Measurements from ENCODE around the gene MCU.
"Not testable (repeated sequence)": the region's sequence is repeated elsewhere in the genome, so short reads cannot be mapped to it uniquely, and the experiment has no call there.

DNA sequence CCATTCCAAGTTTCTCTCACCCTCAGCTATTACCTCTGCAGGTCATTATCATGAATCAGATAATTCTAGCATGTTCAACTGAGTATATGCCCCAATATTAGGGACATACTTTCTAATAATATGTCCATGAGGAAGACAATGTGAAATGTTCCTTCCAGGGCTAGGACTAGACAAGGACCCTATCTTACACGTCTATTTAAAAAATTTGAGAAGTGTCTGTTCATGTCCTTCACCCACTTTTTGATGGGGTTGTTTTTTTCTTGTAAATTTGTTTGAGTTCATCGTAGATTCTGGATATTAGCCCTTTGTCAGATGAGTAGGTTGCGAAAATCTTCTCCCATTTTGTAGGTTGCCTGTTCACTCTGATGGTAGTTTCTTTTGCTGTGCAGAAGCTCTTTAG lies 45.0 kb upstream of the MCU start:
- TF ChIP-seq, protein P1, sequence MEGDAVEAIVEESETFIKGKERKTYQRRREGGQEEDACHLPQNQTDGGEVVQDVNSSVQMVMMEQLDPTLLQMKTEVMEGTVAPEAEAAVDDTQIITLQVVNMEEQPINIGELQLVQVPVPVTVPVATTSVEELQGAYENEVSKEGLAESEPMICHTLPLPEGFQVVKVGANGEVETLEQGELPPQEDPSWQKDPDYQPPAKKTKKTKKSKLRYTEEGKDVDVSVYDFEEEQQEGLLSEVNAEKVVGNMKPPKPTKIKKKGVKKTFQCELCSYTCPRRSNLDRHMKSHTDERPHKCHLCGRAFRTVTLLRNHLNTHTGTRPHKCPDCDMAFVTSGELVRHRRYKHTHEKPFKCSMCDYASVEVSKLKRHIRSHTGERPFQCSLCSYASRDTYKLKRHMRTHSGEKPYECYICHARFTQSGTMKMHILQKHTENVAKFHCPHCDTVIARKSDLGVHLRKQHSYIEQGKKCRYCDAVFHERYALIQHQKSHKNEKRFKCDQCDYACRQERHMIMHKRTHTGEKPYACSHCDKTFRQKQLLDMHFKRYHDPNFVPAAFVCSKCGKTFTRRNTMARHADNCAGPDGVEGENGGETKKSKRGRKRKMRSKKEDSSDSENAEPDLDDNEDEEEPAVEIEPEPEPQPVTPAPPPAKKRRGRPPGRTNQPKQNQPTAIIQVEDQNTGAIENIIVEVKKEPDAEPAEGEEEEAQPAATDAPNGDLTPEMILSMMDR (IDR thresholded peaks at IDR 0.05): not testable (repeated sequence)
- TF ChIP-seq EZH2 (IDR thresholded peaks at IDR 0.05; ENCODE audit: borderline replicate concordance, insufficient read depth, low read depth, low read length, poor library complexity, severe bottlenecking): not testable (repeated sequence)

All from B cell (primary cell).